Measurements from ENCODE around the gene CCDC146.
"Not testable (repeated sequence)": the region's sequence is repeated elsewhere in the genome, so short reads cannot be mapped to it uniquely, and the experiment has no call there.

CCDC146 gene

DNA sequence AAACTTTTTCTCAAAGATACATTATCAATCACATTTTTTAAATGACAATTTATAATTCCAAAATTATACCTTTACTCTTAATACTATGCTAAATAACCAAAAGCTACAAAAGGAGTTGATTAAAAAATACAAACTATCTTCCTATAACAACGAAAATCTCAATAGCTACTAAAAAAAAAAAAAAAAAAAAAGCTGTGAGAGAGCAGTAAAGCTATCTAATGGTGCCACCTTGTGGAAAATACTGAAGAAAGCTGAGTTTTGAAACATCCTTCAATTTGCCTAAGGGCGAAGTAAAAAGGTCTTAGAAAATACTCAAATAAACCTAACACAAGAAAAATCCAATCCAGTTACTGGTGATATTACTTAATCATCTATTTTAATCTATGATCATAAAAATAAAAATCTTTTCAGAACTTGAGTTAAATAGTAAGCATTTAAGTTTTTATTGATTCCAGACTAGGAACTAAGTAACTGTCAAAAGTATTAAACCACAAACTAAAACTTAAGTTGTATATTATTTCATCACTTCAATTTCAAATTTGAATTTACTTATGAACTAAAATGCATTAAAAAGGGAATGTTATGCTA is 9.6 kb upstream of the CCDC146 start:
- H3K79me2 ChIP-seq (ENCODE audit: insufficient read depth, low read length); H3K4me1 ChIP-seq (ENCODE audit: insufficient read depth, low read length); H3K4me3 ChIP-seq (ENCODE audit: low read depth in 1 of 2, low read length in 2 of 2); DNase-seq; H3K27ac ChIP-seq (ENCODE audit: low read length); ATAC-seq (ENCODE audit: insufficient read depth, low read depth); H3K36me3 ChIP-seq (ENCODE audit: insufficient read depth, low read length); H3K9me3 ChIP-seq (ENCODE audit: insufficient read depth, low read length, severe bottlenecking); H2AFZ ChIP-seq (ENCODE audit: low read depth, low read length); H3K4me2 ChIP-seq (ENCODE audit: insufficient read depth, low read length); H3K27me3 ChIP-seq (ENCODE audit: insufficient read depth, low read length, poor library complexity); H3K9ac ChIP-seq (ENCODE audit: low read depth, low read length); H4K20me1 ChIP-seq (ENCODE audit: insufficient read depth, low read length): not testable (repeated sequence)
- TF ChIP-seq, protein P1, sequence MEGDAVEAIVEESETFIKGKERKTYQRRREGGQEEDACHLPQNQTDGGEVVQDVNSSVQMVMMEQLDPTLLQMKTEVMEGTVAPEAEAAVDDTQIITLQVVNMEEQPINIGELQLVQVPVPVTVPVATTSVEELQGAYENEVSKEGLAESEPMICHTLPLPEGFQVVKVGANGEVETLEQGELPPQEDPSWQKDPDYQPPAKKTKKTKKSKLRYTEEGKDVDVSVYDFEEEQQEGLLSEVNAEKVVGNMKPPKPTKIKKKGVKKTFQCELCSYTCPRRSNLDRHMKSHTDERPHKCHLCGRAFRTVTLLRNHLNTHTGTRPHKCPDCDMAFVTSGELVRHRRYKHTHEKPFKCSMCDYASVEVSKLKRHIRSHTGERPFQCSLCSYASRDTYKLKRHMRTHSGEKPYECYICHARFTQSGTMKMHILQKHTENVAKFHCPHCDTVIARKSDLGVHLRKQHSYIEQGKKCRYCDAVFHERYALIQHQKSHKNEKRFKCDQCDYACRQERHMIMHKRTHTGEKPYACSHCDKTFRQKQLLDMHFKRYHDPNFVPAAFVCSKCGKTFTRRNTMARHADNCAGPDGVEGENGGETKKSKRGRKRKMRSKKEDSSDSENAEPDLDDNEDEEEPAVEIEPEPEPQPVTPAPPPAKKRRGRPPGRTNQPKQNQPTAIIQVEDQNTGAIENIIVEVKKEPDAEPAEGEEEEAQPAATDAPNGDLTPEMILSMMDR (IDR thresholded peaks at IDR 0.05; ENCODE audit: borderline replicate concordance, extremely low read depth, low read length, poor library complexity, severe bottlenecking), result peak; percentile 40

DNA sequence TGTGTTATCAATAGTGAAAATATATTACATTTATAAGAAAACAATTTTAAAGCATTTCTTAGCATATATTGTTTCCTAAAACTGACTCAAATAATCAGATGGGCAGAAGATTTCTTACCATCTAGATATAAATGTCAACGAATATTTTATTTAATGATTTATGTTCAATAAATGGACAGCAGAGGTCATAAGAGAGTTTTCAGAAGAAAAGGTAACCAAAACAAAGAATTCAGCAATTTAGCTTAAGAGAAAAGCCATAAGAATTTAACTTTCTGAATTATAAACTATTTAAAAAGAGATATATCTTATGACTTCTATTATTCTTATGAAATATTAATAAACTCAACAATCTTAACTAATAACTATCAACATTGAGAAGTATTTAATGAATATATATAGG is 3.1 kb downstream of the CCDC146 start:
- H3K27ac ChIP-seq (ENCODE audit: low read length); H3K4me3 ChIP-seq (ENCODE audit: low read depth in 1 of 2, low read length in 2 of 2); ATAC-seq (ENCODE audit: insufficient read depth, low read depth); H3K36me3 ChIP-seq (ENCODE audit: insufficient read depth, low read length); H4K20me1 ChIP-seq (ENCODE audit: insufficient read depth, low read length); H3K9ac ChIP-seq (ENCODE audit: low read depth, low read length); H2AFZ ChIP-seq (ENCODE audit: low read depth, low read length); DNase-seq; H3K27me3 ChIP-seq (ENCODE audit: insufficient read depth, low read length, poor library complexity); H3K79me2 ChIP-seq (ENCODE audit: insufficient read depth, low read length); H3K4me2 ChIP-seq (ENCODE audit: insufficient read depth, low read length); H3K9me3 ChIP-seq (ENCODE audit: insufficient read depth, low read length, severe bottlenecking): not testable (repeated sequence)
- TF ChIP-seq, protein P1 (IDR thresholded peaks at IDR 0.05; ENCODE audit: borderline replicate concordance, extremely low read depth, low read length, poor library complexity, severe bottlenecking), result peak; percentile 19
- peaks cover 13% of the 10 kb centered on the region; the same call in 1 of the 2 replicates for H3K4me1 ChIP-seq (ENCODE audit: insufficient read depth, low read length)

DNA sequence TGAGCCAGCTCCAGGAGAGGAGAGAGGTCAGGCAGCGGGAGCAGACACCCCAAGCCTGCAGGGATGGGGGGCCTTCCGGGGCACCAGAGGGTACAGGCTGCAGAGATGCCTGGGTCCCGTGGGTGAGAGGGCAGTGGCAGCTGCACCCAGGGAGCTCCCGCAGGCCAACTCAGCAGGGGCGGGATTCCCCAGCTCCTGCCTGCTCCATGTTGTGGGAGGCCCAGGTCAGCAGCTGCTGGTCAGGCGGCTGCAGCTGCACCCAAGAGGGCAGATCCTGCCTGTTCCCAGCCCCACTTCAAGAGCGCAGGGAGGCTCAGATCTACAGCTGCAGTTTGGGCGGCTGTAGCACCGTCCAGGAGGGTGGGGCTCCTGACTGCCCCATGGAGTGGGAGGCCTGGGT is 4.6 kb downstream of the CCDC146 start:
- H4K20me1 ChIP-seq (ENCODE audit: insufficient read depth, low read length); H3K9ac ChIP-seq (ENCODE audit: low read depth, low read length); H3K4me3 ChIP-seq (ENCODE audit: low read depth in 1 of 2, low read length in 2 of 2); ATAC-seq (ENCODE audit: insufficient read depth, low read depth); H3K36me3 ChIP-seq (ENCODE audit: insufficient read depth, low read length); H3K79me2 ChIP-seq (ENCODE audit: insufficient read depth, low read length); H2AFZ ChIP-seq (ENCODE audit: low read depth, low read length); H3K4me1 ChIP-seq (ENCODE audit: insufficient read depth, low read length); H3K4me2 ChIP-seq (ENCODE audit: insufficient read depth, low read length); DNase-seq; H3K9me3 ChIP-seq (ENCODE audit: insufficient read depth, low read length, severe bottlenecking); H3K27me3 ChIP-seq (ENCODE audit: insufficient read depth, low read length, poor library complexity); H3K27ac ChIP-seq (ENCODE audit: low read length): not testable (repeated sequence)

DNA sequence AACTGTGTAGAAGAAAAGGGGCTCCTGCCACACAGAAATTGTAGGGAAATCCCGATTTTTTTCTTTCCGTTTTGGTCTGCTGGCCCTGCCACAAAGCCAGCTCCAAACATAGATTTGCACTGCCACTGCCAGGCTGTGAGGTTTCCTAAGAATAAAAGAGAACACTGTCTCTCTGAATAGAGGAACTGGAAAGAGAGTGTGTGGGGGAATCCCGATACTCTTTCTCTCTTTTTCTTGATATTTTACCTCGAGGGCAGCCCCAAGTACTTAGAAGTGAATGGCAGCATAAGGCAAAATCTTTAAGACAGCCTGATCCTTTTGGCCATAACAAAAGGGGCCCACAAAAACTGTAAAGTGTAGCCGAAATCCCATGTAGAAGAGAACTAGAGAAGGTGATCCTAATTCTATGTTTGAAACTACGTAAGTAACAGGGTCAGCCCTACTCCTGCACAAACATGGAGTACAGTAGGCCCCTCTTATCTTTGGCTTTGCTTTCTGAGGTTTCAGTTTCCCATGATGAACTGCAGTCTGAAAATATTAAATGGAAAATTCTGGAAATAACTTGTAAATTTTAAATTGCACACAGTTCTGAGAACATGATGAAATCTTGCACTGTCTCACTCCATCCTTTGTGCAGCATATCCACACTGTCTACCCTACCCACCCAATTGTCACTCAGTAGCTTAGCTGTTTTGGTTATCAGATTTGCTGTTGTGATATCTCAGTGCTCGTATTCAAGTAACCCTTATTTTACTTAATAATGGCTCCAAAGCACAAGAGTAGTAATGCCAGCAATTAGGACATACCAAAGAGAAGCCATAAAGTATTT is 6.4 kb downstream of the CCDC146 start:
- not testable (repeated sequence) for H2AFZ ChIP-seq (ENCODE audit: low read depth, low read length); H3K79me2 ChIP-seq (ENCODE audit: insufficient read depth, low read length)

DNA sequence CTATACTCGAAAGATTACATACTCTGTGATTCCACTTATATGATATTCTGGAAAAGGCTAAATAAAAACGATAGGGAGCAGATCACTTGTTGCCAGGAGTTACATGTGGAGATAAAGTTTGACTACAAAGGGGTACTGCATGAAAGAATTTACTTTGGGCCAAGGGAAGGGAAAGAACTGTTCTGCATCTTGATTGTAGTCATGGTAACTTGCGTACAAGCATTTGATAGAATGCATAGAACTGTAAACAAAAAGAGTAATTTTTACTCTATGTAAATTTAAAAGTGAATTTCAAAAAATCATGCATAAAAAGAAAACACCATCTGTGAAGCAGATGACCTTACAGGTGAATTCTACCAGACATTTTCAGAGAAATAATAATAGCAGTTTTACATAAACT is 9.4 kb downstream of the CCDC146 start:
- not testable (repeated sequence) for H3K36me3 ChIP-seq (ENCODE audit: insufficient read depth, low read length); H2AFZ ChIP-seq (ENCODE audit: low read depth, low read length); H3K27me3 ChIP-seq (ENCODE audit: insufficient read depth, low read length, poor library complexity); H3K4me1 ChIP-seq (ENCODE audit: insufficient read depth, low read length); H4K20me1 ChIP-seq (ENCODE audit: insufficient read depth, low read length); H3K79me2 ChIP-seq (ENCODE audit: insufficient read depth, low read length); H3K4me3 ChIP-seq (ENCODE audit: low read depth in 1 of 2, low read length in 2 of 2); H3K4me2 ChIP-seq (ENCODE audit: insufficient read depth, low read length); H3K9me3 ChIP-seq (ENCODE audit: insufficient read depth, low read length, severe bottlenecking); H3K9ac ChIP-seq (ENCODE audit: low read depth, low read length); H3K27ac ChIP-seq (ENCODE audit: low read length); DNase-seq; ATAC-seq (ENCODE audit: insufficient read depth, low read depth)

More for the DNA sequence above, 6.4 kb downstream of the CCDC146 start:
- not testable (repeated sequence) for H3K9me3 ChIP-seq (ENCODE audit: insufficient read depth, low read length, severe bottlenecking); H3K4me3 ChIP-seq (ENCODE audit: low read depth in 1 of 2, low read length in 2 of 2); H3K27ac ChIP-seq (ENCODE audit: low read length); H3K27me3 ChIP-seq (ENCODE audit: insufficient read depth, low read length, poor library complexity); H3K4me2 ChIP-seq (ENCODE audit: insufficient read depth, low read length); H3K36me3 ChIP-seq (ENCODE audit: insufficient read depth, low read length); H3K4me1 ChIP-seq (ENCODE audit: insufficient read depth, low read length); H3K9ac ChIP-seq (ENCODE audit: low read depth, low read length); ATAC-seq (ENCODE audit: insufficient read depth, low read depth); DNase-seq; H4K20me1 ChIP-seq (ENCODE audit: insufficient read depth, low read length)

DNA sequence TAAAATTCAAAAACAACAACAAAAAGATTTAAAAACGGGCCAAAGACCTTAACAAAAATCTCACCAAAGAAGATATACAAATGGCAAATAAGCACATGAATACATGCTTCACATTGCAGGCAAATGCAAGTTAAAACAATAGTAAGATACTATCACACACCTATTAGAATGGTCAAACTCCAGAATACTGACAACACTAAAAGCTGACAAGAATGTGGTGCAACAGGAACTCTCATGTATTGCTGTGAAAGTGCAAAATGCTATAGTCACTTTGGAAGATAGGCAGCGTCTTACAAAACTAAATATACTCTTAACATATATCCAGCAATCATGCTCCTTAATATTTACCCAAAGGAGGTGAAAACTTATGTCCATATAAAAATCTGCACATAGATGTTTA is 16.3 kb downstream of the CCDC146 start:
- H3K9ac ChIP-seq (ENCODE audit: low read depth, low read length); H3K4me3 ChIP-seq (ENCODE audit: low read depth in 1 of 2, low read length in 2 of 2); H3K4me1 ChIP-seq (ENCODE audit: insufficient read depth, low read length); ATAC-seq (ENCODE audit: insufficient read depth, low read depth); DNase-seq; H3K27me3 ChIP-seq (ENCODE audit: insufficient read depth, low read length, poor library complexity); H2AFZ ChIP-seq (ENCODE audit: low read depth, low read length); H3K9me3 ChIP-seq (ENCODE audit: insufficient read depth, low read length, severe bottlenecking); H3K79me2 ChIP-seq (ENCODE audit: insufficient read depth, low read length); H3K27ac ChIP-seq (ENCODE audit: low read length); H3K4me2 ChIP-seq (ENCODE audit: insufficient read depth, low read length); H3K36me3 ChIP-seq (ENCODE audit: insufficient read depth, low read length); H4K20me1 ChIP-seq (ENCODE audit: insufficient read depth, low read length): not testable (repeated sequence)

DNA sequence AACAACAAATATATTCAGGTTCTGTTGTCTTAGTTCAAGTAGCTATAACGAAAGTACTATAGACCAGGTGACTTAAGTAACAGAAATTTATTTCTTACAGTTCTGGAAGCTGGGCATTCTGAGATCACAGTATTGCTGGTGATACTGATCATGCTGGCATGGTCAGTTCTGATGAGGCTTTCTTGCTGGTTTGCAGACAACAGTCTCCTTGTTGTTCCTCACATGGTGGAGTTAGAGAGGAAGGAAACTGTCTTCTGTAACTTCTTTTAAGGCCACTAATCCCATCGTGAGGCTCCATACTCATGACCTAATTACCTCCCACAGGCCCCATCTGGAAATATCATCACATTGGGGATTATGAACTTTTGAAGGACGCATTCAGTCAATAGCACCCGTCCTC is 17.9 kb downstream of the CCDC146 start:
- not testable (repeated sequence) for H3K27ac ChIP-seq (ENCODE audit: low read length); ATAC-seq (ENCODE audit: insufficient read depth, low read depth); H3K36me3 ChIP-seq (ENCODE audit: insufficient read depth, low read length); H3K9ac ChIP-seq (ENCODE audit: low read depth, low read length); H3K4me3 ChIP-seq (ENCODE audit: low read depth in 1 of 2, low read length in 2 of 2); H3K27me3 ChIP-seq (ENCODE audit: insufficient read depth, low read length, poor library complexity); H3K79me2 ChIP-seq (ENCODE audit: insufficient read depth, low read length); H3K9me3 ChIP-seq (ENCODE audit: insufficient read depth, low read length, severe bottlenecking); H3K4me1 ChIP-seq (ENCODE audit: insufficient read depth, low read length); H2AFZ ChIP-seq (ENCODE audit: low read depth, low read length); DNase-seq; H4K20me1 ChIP-seq (ENCODE audit: insufficient read depth, low read length); H3K4me2 ChIP-seq (ENCODE audit: insufficient read depth, low read length)
